GM12878 (cell line): ENCODE results near the gene ALCAM. TPM values are rescaled to one million over a fixed set of nuclear protein-coding genes. Genes with fewer than 3 reads are reported as not detected.

Experiments used
- ATAC-seq: fragments of 200-7000 bp; cut with Tn5 transposase; 3 replicates; pipeline ENCODE4 v1.9.1; 2020; ENCODE audit warnings: mild to moderate bottlenecking, moderate library complexity
- BruUV-seq: library from RNA; stranded (reverse); fragments of 400-500 nt; replicated peaks from 2 replicates; lab custom pipeline; 2021; lab: Mats Ljungman, UMichigan
- CTCF ChIA-PET: fragments of 300-600 bp; sonication (Branson Sonifier 250); formaldehyde crosslinking; extraction: SDS; loops from one replicate; lab custom pipeline; 2021; ENCODE audit warnings: inconsistent platforms; lab: Yijun Ruan, JAX
- POLR2A ChIA-PET: fragments of 350-600 bp; formaldehyde crosslinking; extraction: SDS; loops from one replicate; lab custom pipeline; 2021; ENCODE audit warnings: inconsistent platforms; lab: Charles Lee
- RAD21 ChIA-PET: fragments of 300-600 bp; sonication (Branson Sonifier 250); formaldehyde crosslinking; loops from one replicate; lab custom pipeline; 2023; ENCODE audit warnings: antibody characterized with exemption; ENCODE audit not compliant: unreplicated experiment; lab: Charles Lee
- SMC1A ChIA-PET: fragments of 300-600 bp; sonication (Branson Sonifier 250); formaldehyde crosslinking; loops from one replicate; lab custom pipeline; 2023; ENCODE audit not compliant: unreplicated experiment, uncharacterized antibody; lab: Charles Lee
- DNase-seq: peaks from one replicate; pipeline ENCODE4 v3.0.0-alpha.2; 2011; ENCODE audit warnings: low read depth, low spot score
- FAIRE-seq: peaks from 3 replicates; lab custom pipeline; 2011; peaks lifted over from hg19 to GRCh38; lab: Jason Lieb, UNC
- H2AFZ ChIP-seq: 2 replicates; pipeline ENCODE4 v1.6.0; 2011; ENCODE audit warnings: low read depth, low read length, control low read depth; ENCODE audit not compliant: control insufficient read depth
- H3K27ac ChIP-seq: 2 replicates; pipeline ENCODE4 v1.5.1; 2011; ENCODE audit warnings: control low read depth; ENCODE audit not compliant: control insufficient read depth, insufficient read depth
- H3K27me3 ChIP-seq, 2 experiments: replicated peaks in 1 of 2; 2 replicates each; pipeline versions ENCODE4 v1.6.0 to v1.6.1; 2011; ENCODE audit warnings: low read length in 1 of 2; ENCODE audit not compliant: control insufficient read depth in 2 of 2, insufficient read depth in 2 of 2
- H3K36me3 ChIP-seq, 2 experiments: 2 replicates each; pipeline ENCODE4 v1.5.1; 2011; ENCODE audit warnings: low read length in 1 of 2; ENCODE audit not compliant: control insufficient read depth in 2 of 2, insufficient read depth in 2 of 2
- H3K4me1 ChIP-seq: 2 replicates; pipeline ENCODE4 v1.6.1; 2011; ENCODE audit warnings: mild to moderate bottlenecking, low read length, moderate library complexity, mixed read lengths; ENCODE audit not compliant: control insufficient read depth, insufficient read depth
- H3K4me2 ChIP-seq: 2 replicates; pipeline ENCODE4 v1.6.0; 2011; ENCODE audit warnings: control low read depth; ENCODE audit not compliant: control insufficient read depth, insufficient read depth
- H3K4me3 ChIP-seq: fragments of 200-600 bp; sonication (generic); 2 replicates; pipeline ENCODE4 v1.5.1; 2016
- H3K79me2 ChIP-seq: 2 replicates; pipeline ENCODE4 v1.6.0; 2011; ENCODE audit warnings: low read length; ENCODE audit not compliant: control insufficient read depth, insufficient read depth
- H3K9ac ChIP-seq: 2 replicates; pipeline ENCODE4 v1.8.0; 2011; ENCODE audit warnings: low read length, control low read depth, mixed read lengths; ENCODE audit not compliant: control insufficient read depth, insufficient read depth
- H3K9me3 ChIP-seq: replicated peaks from 3 replicates; pipeline ENCODE4 v1.5.1; 2011; ENCODE audit warnings: mild to moderate bottlenecking, low read length; ENCODE audit not compliant: control insufficient read depth, insufficient read depth
- H4K20me1 ChIP-seq: 2 replicates; pipeline ENCODE4 v1.6.0; 2011; ENCODE audit not compliant: control insufficient read depth, insufficient read depth
- IKZF1 ChIP-seq: fragments of 450-650 bp; conservative IDR thresholded peaks from 2 replicates; pipeline ENCODE4 v1.6.1; 2017; ENCODE audit warnings: antibody characterized with exemption, mild to moderate bottlenecking
- KLF5 ChIP-seq: fragments of 450-650 bp; IDR thresholded peaks from 2 replicates; pipeline ENCODE4 v1.6.1; 2014; ENCODE audit warnings: mild to moderate bottlenecking; ENCODE audit not compliant: partially characterized antibody
- NR2F1 ChIP-seq: fragments of 450-650 bp; conservative IDR thresholded peaks from 2 replicates; pipeline ENCODE4 v1.6.1; 2017; ENCODE audit warnings: mild to moderate bottlenecking
- RAD21 ChIP-seq: IDR thresholded peaks from 2 replicates; pipeline ENCODE4 v1.6.1; 2011; ENCODE audit warnings: mild to moderate bottlenecking, low read depth, low read length, moderate library complexity; ENCODE audit not compliant: insufficient read depth
- SRF ChIP-seq, 2 experiments: IDR thresholded peaks; 2 replicates each; pipeline ENCODE4 v1.6.1; 2011; ENCODE audit warnings: low read depth in 2 of 2, low read length in 2 of 2, mild to moderate bottlenecking in 1 of 2, moderate library complexity in 1 of 2
- ZBED1 ChIP-seq: IDR thresholded peaks from 2 replicates; pipeline ENCODE4 v1.6.1; 2016; ENCODE audit warnings: borderline replicate concordance
- ZNF274 ChIP-seq: IDR thresholded peaks from one replicate; pipeline ENCODE4 v1.8.0; 2011; ENCODE audit not compliant: insufficient read length, insufficient read depth
- WGBS: methylation state at CpG from one replicate; pipeline ENCODE4 v1.1.6; 2016; ENCODE audit warnings: low lambda C conversion rate; ENCODE audit not compliant: insufficient replicate concordance, insufficient coverage; ENCODE audit errors: missing lambda C conversion rate; 5-methylcytosine and 5-hydroxymethylcytosine counted together
- in situ Hi-C: fragments of 300-500 bp; cut with MboI; formaldehyde crosslinking; loops from 9 replicates; pipeline ENCODE4 v1.14.3; 2018; ENCODE audit warnings: mixed read lengths
- intact Hi-C: fragments of 100-400 bp; cut with micrococcal nuclease; formaldehyde crosslinking; loops from one replicate; pipeline ENCODE4 v1.14.2; 2022; ENCODE audit not compliant: unreplicated experiment
- polyA plus RNA-seq, 11 experiments: library from polyadenylated mRNA; depleted of rRNA in 4 of 11; unstranded in 6 of 11; stranded (reverse) in 5 of 11; fragments of >200 nt; fragmentation: Nextera tagmentation in 4 of 11; fragmentation: Illumina TruSeq in 1 of 11; extraction: Ambion mirVana in 4 of 11; extraction: Trizol in 1 of 11; gene quantifications; 1 replicate in 1 of 11; 2 replicates in 10 of 11; pipeline versions ENCODE4 v1.2.1 to v1.2.3, GENCODE V29; 2011 to 2016; ENCODE audit warnings: inconsistent platforms in 2 of 11, missing spikeins in 2 of 11, low read depth in 1 of 11
- total RNA-seq, 4 experiments: library from RNA; depleted of rRNA in 3 of 4; stranded (reverse); fragments of >200 nt in 3 of 4; fragmentation: Illumina TruSeq in 1 of 4; extraction: Trizol in 1 of 4; gene quantifications; 2 replicates each; pipeline versions ENCODE4 v1.2.1 to v1.2.3, GENCODE V29; 2013 to 2021
- TF ChIP-seq, protein P1 (sequence below): IDR thresholded peaks from 2 replicates; pipeline ENCODE4 v1.6.1; 2012; ENCODE audit warnings: low read length, inconsistent platforms
- TF ChIP-seq, protein P2 (sequence below): IDR thresholded peaks from 2 replicates; pipeline ENCODE4 v1.6.1; 2011; ENCODE audit warnings: low read depth, low read length, improper control_type of control experiment, borderline replicate concordance

The ALCAM gene
- total and polyA plus RNA-seq, 10 of the 15 experiments (the other 5 are each of a cell fraction or from before 2014, with no cell fraction given) = 12.2 to 54.2 (median 32.6) TPM

DNA sequence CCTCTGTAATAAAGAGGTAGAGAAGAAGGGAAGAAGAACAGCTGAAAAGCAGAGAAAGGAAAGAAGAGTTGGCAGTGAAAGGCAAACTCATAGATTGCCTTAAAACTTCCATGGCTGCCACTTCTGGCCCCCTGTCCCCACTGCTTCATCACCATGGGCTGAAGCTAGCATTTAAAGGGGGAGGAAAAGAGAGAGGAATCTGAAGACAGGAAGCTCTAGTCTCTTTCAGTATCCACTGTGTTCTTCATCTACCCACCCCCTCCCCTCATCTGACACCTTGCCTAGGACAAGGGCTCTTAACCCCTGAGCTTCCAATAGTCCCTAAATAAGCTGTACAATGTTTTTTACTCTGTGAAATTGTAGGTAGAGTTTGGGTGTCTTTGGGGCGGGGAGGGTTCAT is 60.6 kb downstream of the ALCAM start:
- CTCF ChIA-PET = interaction anchor here (0.6 to 2.8 kb wide), 3 partner anchors 10 to 133 kb away, joined by 3 to 8 read pairs (median 4); no protein-coding TSS in a partner anchor
- ATAC-seq (no peak), FAIRE-seq (no peak), DNase-seq (no peak)
- POLR2A ChIA-PET = no interaction called here
- Histone ChIP-seq H3K79me2 (peaks cover 1% of the 10 kb centered on the region; the same call in 1 of the 2 replicates), H3K27me3 (no peaks in the 10 kb centered on the region), H3K9ac (no peak overlapping the region), H3K9me3 (no peaks in the 10 kb centered on the region; the same call in 1 of the 3 replicates), H2AFZ (no peak overlapping the region), H3K4me3 (no peak overlapping the region), H3K4me1 (no peaks in the 10 kb centered on the region), H3K27ac (no peak overlapping the region), H3K4me2 (no peak overlapping the region), H4K20me1 (no peaks in the 10 kb centered on the region), H3K36me3 (no peaks in the 10 kb centered on the region; a peak in 1 of 4 replicates)
- SMC1A ChIA-PET = interaction anchor here (0.7 to 3.1 kb wide), 4 partner anchors 9 to 31 kb away, joined by 3 to 8 read pairs (median 4); no protein-coding TSS in a partner anchor
- no TSS peak for BruUV-seq
- intact Hi-C loops = no loop called here
- 100% methylated on average over 1 of the region's 1 CpG for WGBS
- TF ChIP-seq KLF5 = no peak
- TF ChIP-seq RAD21 = no peak
- TF ChIP-seq, protein P1, sequence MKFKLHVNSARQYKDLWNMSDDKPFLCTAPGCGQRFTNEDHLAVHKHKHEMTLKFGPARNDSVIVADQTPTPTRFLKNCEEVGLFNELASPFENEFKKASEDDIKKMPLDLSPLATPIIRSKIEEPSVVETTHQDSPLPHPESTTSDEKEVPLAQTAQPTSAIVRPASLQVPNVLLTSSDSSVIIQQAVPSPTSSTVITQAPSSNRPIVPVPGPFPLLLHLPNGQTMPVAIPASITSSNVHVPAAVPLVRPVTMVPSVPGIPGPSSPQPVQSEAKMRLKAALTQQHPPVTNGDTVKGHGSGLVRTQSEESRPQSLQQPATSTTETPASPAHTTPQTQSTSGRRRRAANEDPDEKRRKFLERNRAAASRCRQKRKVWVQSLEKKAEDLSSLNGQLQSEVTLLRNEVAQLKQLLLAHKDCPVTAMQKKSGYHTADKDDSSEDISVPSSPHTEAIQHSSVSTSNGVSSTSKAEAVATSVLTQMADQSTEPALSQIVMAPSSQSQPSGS = no peak
- TF ChIP-seq ZNF274 = no peak
- no peak for TF ChIP-seq NR2F1
- no peak for TF ChIP-seq ZBED1
- TF ChIP-seq IKZF1 = no peak
- TF ChIP-seq, protein P2, sequence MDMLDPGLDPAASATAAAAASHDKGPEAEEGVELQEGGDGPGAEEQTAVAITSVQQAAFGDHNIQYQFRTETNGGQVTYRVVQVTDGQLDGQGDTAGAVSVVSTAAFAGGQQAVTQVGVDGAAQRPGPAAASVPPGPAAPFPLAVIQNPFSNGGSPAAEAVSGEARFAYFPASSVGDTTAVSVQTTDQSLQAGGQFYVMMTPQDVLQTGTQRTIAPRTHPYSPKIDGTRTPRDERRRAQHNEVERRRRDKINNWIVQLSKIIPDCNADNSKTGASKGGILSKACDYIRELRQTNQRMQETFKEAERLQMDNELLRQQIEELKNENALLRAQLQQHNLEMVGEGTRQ = no peak
- no peak for TF ChIP-seq SRF (IDR thresholded peaks at IDR 0.05; ENCODE audit: low read depth in 2 of 2, low read length in 2 of 2)
- in situ Hi-C loops = no loop called here
- RAD21 ChIA-PET = interaction anchor here (1.6 kb wide), 1 partner anchor 11 kb away, joined by 4 read pairs; no protein-coding TSS in a partner anchor
